Activated CD4-positive, alpha-beta T cell treated with anti-CD3 and anti-CD28 coated beads for 4 hours (primary cell): ENCODE measurements around the gene SPECC1.
"Not testable (repeated sequence)": the region's sequence is repeated elsewhere in the genome, so short reads cannot be mapped to it uniquely, and the experiment has no call there.

Experiments
- DNase-seq, 2 donors: peaks; one replicate each; pipeline ENCODE4 v3.0.0-alpha.2; 2020

The SPECC1 gene

DNA sequence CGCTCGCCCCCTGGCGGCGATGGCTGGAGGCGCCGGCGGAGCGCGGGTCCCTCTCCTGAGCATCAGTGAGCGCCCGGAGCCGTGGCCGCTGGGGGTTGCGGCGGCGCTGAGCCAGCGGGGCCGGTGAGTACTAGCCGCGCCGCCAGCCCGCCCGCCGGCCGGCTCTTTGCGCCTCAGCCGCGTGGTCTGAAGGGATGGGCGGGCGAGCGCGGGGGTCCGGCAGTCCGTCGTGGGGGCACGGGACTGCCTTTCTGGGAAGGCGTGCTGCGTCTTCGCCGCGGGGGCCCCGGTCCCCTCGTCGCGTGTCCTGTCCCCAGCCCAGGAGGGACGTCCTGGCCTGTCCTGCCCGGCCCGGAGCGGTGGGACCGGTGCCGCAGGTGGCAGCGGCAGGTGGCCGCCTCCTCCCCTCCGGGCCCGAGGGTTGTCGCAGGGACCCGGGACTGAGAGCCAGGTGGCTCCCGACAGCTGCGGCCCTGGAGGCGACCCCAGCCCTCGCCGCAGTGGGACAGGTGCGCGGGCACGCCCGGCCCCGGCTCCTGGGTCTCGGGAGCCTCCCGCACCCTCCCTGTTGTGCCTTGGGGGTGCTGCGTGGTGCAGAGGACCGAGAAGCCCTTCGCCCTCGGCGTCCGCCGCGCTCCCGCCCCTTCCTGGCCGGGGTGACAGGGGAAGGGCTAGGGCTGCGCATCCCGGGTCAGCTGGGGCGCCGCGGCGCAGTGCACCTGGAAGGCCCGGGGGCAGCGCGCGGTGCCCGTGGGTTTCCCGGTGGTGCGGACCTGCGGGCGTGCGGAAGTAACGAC is at the start of gene SPECC1:
SPECC1 (plus strand) TSS at position 58 of the 797 bp plus-strand sequence. CDS start 87,293 bp downstream, outside the sequence.
- peak; percentile 72 to 84 for DNase-seq

DNA sequence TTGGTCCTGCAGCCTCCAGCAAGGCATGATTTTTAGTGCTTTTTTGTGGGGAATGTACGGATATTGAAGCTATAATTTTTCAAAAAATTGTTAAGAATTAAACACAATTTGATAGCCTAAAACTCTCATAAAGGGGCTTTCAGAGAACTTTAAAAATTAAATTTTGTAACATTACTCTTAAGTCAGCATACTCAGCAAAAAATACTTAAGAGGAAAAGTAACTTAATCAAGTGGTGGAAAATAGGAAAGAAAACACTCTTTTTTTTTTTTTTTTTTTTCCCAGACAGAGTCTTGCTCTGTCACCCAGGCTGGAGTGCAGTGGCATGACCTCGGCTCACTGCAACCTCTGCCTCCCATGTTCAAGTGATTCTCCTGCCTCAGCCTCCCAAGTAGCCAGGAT is 46.2 kb upstream of the SPECC1 start:
- DNase-seq = not testable (repeated sequence)

GRCh38 chr17:19973156-19973555 is 36.0 kb upstream of the SPECC1 start:
- DNase-seq = no peak

GRCh38 chr17:19975601-19976000 is 33.6 kb upstream of the SPECC1 start:
- DNase-seq = no peak

- DNase-seq = peak; percentile 93 to 94
These were observed 31.6 kb upstream of the SPECC1 start, which contains the start of gene AKAP10 for GRCh38 chr17:19977293-19978208. Gene AKAP10, minus strand, starts transcription at chr17:19977828. Its CDS starts 149 bp downstream, at chr17:19977679.

DNA sequence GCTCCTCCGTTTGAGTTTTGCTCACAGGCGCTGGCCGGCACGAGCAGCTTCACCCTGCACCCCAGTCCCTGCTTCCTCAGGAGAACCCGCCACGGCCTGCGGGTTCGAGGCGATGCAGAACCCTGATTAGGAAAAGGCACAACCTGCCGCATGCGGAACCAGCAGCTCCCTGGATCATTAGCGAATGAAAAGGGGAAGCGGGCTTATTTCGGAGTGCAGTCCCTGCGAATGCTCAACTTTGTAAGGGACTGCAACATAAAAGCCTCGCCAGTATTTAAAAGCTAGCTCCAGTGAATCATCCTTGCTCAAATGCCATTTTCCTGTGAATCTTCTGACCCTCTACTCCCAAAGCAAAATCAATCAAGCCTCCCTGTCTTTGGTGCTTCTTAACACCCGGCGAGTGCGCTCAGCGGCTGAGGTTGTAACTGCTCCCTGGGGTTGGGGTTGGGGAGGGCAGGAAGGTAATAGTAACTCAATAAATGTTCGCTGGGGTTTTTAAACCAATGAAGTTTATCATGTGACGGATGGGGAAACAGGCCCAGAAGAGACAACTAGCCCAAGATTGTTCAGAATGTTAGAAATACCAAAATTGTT is 30.9 kb upstream of the SPECC1 start:
- peak in 1 of 2 donors; percentile 13 for DNase-seq

- no peak for DNase-seq
These were observed 30.4 kb upstream of the SPECC1 start for GRCh38 chr17:19978805-19979211.

DNA sequence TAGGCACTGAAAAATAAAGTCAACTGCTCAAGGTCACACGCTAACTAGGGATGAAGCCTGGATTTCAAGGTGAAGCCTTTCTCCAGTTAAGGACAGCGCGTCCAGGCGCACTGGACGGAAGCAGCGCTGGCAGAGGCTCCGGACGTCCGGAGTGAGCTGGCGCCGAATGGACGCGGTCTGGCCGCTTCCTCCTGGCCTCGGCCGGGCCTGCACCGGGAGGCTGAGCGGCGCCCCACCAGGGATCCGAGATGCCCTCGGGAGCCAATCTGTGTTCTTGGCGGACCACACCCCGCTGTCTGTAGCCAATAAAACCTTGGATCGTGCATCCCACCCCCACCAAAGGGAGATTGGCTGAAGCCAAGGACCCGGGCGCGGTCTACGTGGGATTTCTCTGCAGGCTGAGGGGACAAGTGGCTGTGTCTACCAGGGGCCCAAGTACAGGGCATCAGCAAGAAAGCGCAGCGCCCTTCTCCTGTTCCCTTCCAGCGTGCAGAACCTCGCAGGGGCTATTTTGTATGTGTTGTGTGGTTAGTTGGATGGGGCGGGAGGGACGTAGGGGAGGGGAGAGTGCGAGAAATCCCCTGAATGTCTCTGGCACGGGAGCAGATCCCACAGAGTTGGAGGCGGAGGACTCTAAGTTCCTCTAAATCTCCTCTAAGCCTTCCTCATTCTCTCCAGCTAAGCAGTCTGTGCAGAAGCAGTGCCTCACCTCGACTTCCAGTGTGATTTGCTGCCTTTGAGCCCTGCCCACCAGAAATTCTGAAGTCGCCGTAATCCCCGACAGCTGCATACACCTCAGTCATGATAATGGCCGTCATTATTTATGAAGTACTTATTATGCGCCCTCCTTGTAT is 29.0 kb upstream of the SPECC1 start:
- no peak for DNase-seq

DNA sequence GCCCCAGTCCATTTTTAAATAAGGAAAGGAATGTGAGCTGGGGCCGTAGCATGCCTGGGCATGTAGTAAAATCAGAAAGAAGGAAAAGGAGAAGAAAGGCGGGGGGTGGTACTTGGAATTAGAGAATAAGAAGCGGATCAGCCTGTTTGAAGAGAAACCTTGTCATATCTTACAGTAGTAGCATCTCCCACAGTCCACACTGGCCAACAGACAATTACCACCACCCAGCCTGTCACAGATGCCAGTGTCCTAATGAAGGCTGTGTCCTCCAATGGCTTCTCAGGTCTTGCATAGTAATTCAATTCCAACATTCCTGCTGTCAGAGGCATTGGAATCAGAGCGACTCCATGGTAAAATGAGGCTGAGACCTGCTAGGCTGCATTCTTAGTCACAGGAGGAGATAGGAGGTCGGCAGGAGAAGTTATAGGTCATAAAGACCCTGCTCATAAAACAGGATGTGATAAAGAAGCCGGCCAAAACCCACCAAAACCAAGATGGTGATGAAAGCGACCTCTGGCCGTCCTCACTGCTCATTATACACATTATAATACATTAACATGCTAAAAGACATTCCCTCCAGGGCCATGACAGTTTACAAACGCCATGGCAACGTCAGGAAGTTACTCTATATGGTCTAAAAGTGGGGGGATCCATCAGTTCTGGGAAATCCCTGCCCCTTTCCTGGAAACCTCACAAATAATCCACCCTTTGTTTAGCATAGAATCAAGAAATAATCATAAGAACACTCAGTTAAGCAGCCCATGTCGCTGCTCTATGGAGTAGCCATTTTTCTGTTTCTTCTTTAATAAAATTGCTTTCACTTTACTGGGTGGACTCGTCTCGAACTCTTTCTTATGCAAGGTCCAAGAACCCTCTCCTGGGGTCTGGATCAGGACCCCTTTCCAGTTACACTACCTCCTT is 22.0 kb upstream of the SPECC1 start:
- no peak for DNase-seq

- no peak for DNase-seq
These were observed 21.3 kb upstream of the SPECC1 start for GRCh38 chr17:19987897-19988296.

DNA sequence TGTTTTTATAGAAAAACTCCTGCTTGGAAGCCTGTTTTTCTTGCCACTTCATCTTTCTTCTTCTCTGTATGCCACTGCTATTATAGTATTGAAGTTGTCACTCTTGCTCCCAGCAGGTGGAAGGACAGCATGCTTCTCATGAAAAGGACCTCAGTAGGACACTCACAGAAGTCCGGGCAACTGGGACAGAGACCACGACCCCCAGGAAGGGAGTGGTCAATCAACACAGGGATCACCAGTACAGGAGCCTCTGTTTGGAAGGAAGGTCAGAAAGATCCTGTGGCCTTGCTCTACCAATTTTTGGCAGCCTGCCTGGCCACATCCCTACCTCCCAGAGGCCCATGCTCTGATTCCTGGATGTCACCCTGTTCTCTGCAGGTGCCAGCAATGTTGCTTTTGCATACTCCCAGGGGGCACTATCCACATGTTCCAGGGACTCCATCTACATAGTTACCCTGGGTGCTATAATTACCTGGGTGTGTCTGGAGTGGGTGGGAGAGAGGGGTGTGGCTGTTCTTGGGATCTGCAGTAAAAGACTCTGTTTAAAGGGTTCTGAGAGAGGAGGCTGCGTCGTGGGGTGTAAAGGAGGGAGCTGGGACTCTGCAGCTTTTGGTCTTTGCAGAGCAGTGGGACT is 17.8 kb upstream of the SPECC1 start:
- no peak for DNase-seq

- peak; percentile 72 for DNase-seq
These were observed 16.1 kb upstream of the SPECC1 start for GRCh38 chr17:19992803-19993713.

- DNase-seq = no peak
These were observed 13.1 kb upstream of the SPECC1 start for GRCh38 chr17:19996086-19996485.

- DNase-seq = no peak
These were observed 12.7 kb upstream of the SPECC1 start for GRCh38 chr17:19996502-19996901.

GRCh38 chr17:20008242-20009051 is 712 bp upstream of the SPECC1 start:
- DNase-seq = no peak

- no peak for DNase-seq
These were observed 182 bp upstream of the SPECC1 start for GRCh38 chr17:20009052-20009301.

DNA sequence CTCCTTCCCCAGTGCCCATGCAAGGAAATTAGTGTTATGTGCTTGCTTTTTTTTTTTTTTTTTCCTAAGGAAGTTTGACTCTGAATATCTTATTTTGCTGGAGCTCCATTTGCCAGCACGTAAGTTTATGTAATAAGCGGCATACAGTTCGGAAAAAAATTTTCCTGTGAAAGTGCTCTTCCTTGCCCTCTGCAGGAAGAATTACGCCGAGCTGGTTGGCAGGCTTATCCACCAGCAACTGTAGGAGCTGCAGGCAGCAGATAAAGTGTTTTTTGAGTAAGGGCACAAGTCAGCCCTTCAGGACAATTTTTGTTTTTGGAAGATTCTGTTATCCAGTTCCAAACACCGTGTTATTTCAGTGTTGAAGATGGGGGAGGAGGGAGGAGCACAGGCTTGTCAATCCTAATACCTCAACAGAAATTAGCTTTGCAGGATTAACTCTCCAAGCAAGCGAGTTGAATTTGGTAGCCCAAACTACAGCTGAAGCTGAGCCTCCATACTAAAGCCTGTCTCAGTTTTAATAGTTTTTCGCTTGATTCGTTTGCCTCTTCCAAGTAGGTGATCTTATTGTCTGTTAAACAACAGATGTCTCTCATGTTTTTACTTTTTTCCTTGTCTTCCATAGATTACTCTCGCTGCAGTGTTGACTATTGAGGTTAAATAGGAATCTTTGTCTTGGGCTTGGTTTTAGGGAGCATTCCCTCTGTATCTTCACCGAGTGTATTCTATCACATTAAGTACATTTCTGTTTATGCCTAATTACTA is 1.1 kb downstream of the SPECC1 start:
- peak in 1 of 2 donors; percentile 7 for DNase-seq

- DNase-seq = no peak
These were observed 1.8 kb downstream of the SPECC1 start for GRCh38 chr17:20010936-20011335.
